OCI-LY3 (cell line): Measurements from ENCODE around the gene FZD10.

Experiments
- H2AFZ ChIP-seq: fragments of 200-600, 300-600 bp; shearing (Covaris generic); 2 replicates; pipeline ENCODE4 v1.6.0; 2014; ENCODE audit warnings: antibody characterized with exemption, low read depth, low read length
- H3K27ac ChIP-seq: fragments of 200-600, 300-600 bp; sonication (generic); 2 replicates; pipeline ENCODE4 v1.5.1; 2014; ENCODE audit warnings: mild to moderate bottlenecking, low read length, moderate library complexity, mixed read lengths
- H3K27me3 ChIP-seq: fragments of 200-600, 300-600 bp; sonication (generic); 2 replicates; pipeline ENCODE4 v1.6.1; 2014; ENCODE audit warnings: low read depth, low read length, mixed read lengths
- H3K36me3 ChIP-seq: fragments of 200-600, 300-600 bp; sonication (generic); replicated peaks from 2 replicates; pipeline ENCODE3; 2014; ENCODE audit warnings: low read depth, low read length, mixed read lengths
- H3K4me1 ChIP-seq: fragments of 300-600, 200-600 bp; sonication (generic); 2 replicates; pipeline ENCODE4 v1.6.1; 2014; ENCODE audit warnings: low read length, mixed read lengths
- H3K4me2 ChIP-seq: fragments of 200-600, 300-600 bp; sonication (generic); 2 replicates; pipeline ENCODE4 v1.6.1; 2014; ENCODE audit warnings: low read length, mixed read lengths
- H3K4me3 ChIP-seq: fragments of 300-600, 200-600 bp; sonication (generic); 2 replicates; pipeline ENCODE4 v1.5.1; 2014; ENCODE audit warnings: antibody characterized with exemption, mild to moderate bottlenecking, low read length, moderate library complexity
- H3K79me2 ChIP-seq: fragments of 300-600, 200-600 bp; shearing (Covaris generic); 2 replicates; pipeline ENCODE4 v1.6.1; 2014; ENCODE audit warnings: mild to moderate bottlenecking, low read length, mixed read lengths
- H3K9ac ChIP-seq: fragments of 300-600, 200-600 bp; shearing (Covaris generic); 2 replicates; pipeline ENCODE4 v1.6.0; 2014; ENCODE audit warnings: mild to moderate bottlenecking, low read length, moderate library complexity
- H3K9me3 ChIP-seq: fragments of 200-600, 300-600 bp; shearing (Covaris generic); 2 replicates; pipeline ENCODE4 v1.6.1; 2014; ENCODE audit warnings: low read length, mixed read lengths; ENCODE audit not compliant: insufficient read depth
- H4K20me1 ChIP-seq: fragments of 200-600, 300-600 bp; sonication (generic); 2 replicates; pipeline ENCODE4 v1.6.1; 2016; ENCODE audit warnings: low read length, mixed read lengths; ENCODE audit not compliant: insufficient read depth
- CTCF ChIP-seq: fragments of 200-600, 300-600 bp; sonication (generic); IDR thresholded peaks from 2 replicates; pipeline ENCODE4 v1.5.1; 2014; ENCODE audit warnings: antibody characterized with exemption, low read length, low read depth
- EZH2phosphoT487 ChIP-seq: fragments of 200-600 bp; shearing (Covaris generic); IDR thresholded peaks from 2 replicates; pipeline ENCODE4 v1.6.1; 2018; ENCODE audit warnings: antibody characterized with exemption, mixed run types, low read depth

FZD10 gene

GRCh38 chr12:130117233-130117632, 45.0 kb upstream of the FZD10 start:
- Histone ChIP-seq H3K79me2 (no peaks in the 10 kb centered on the region), H3K9me3 (no peaks in the 10 kb centered on the region), H3K4me3 (no peak overlapping the region), H3K4me1 (no peaks in the 10 kb centered on the region), H3K9ac (no peak overlapping the region), H3K36me3 (no peaks in the 10 kb centered on the region), H3K27me3 (no peaks in the 10 kb centered on the region), H2AFZ (no peak overlapping the region), H3K27ac (no peak overlapping the region), H3K4me2 (no peak overlapping the region), H4K20me1 (no peaks in the 10 kb centered on the region)
- no peak for TF ChIP-seq CTCF

- H3K27me3 ChIP-seq, result no peaks in the 10 kb centered on the region
- H3K36me3 ChIP-seq, result no peaks in the 10 kb centered on the region
- H3K4me1 ChIP-seq, result no peaks in the 10 kb centered on the region
- TF ChIP-seq EZH2phosphoT487 (no peak), CTCF (no peak)
- no peaks in the 10 kb centered on the region for H3K79me2 ChIP-seq
- H2AFZ ChIP-seq, result no peak overlapping the region
- no peak overlapping the region for H3K4me2 ChIP-seq
- no peak overlapping the region for H3K9ac ChIP-seq
- H4K20me1 ChIP-seq, result no peaks in the 10 kb centered on the region
- H3K9me3 ChIP-seq, result no peaks in the 10 kb centered on the region
- no peak overlapping the region for H3K4me3 ChIP-seq
- no peak overlapping the region for H3K27ac ChIP-seq
Measured at GRCh38 chr12:130117701-130118100, 44.6 kb upstream of the FZD10 start.

GRCh38 chr12:130118181-130118580, 44.1 kb upstream of the FZD10 start:
- no peak overlapping the region for H3K4me2 ChIP-seq
- H3K79me2 ChIP-seq, result no peaks in the 10 kb centered on the region
- no peak overlapping the region for H3K9ac ChIP-seq
- no peaks in the 10 kb centered on the region for H3K36me3 ChIP-seq
- no peak overlapping the region for H3K27ac ChIP-seq
- H3K9me3 ChIP-seq, result no peaks in the 10 kb centered on the region
- no peaks in the 10 kb centered on the region for H3K27me3 ChIP-seq
- H2AFZ ChIP-seq, result no peak overlapping the region
- H4K20me1 ChIP-seq, result no peaks in the 10 kb centered on the region
- no peak for TF ChIP-seq CTCF
- no peak for TF ChIP-seq EZH2phosphoT487
- no peaks in the 10 kb centered on the region for H3K4me1 ChIP-seq
- H3K4me3 ChIP-seq, result no peak overlapping the region

- no peak for TF ChIP-seq EZH2phosphoT487
- no peak for TF ChIP-seq CTCF
Measured at GRCh38 chr12:130119241-130119861, 42.9 kb upstream of the FZD10 start.

More at GRCh38 chr12:130119241-130119861, 42.9 kb upstream of the FZD10 start:
- Histone ChIP-seq H3K9ac (no peak overlapping the region), H3K4me1 (no peaks in the 10 kb centered on the region), H3K9me3 (no peaks in the 10 kb centered on the region), H3K27ac (no peak overlapping the region), H3K4me2 (no peak overlapping the region), H4K20me1 (no peaks in the 10 kb centered on the region), H3K79me2 (no peaks in the 10 kb centered on the region), H3K4me3 (no peak overlapping the region), H3K27me3 (no peaks in the 10 kb centered on the region), H3K36me3 (no peaks in the 10 kb centered on the region), H2AFZ (no peak overlapping the region)
